Glomerular visceral epithelial cell (primary cell): ENCODE data around the gene DUSP18.
"Not testable (repeated sequence)": the region's sequence is repeated elsewhere in the genome, so short reads cannot be mapped to it uniquely, and the experiment has no call there.

Source experiments
- DNase-seq: peaks from one replicate; pipeline ENCODE4 v3.0.0-alpha.2; 2016; ENCODE audit errors: extremely low spot score

The DUSP18 gene

DNA sequence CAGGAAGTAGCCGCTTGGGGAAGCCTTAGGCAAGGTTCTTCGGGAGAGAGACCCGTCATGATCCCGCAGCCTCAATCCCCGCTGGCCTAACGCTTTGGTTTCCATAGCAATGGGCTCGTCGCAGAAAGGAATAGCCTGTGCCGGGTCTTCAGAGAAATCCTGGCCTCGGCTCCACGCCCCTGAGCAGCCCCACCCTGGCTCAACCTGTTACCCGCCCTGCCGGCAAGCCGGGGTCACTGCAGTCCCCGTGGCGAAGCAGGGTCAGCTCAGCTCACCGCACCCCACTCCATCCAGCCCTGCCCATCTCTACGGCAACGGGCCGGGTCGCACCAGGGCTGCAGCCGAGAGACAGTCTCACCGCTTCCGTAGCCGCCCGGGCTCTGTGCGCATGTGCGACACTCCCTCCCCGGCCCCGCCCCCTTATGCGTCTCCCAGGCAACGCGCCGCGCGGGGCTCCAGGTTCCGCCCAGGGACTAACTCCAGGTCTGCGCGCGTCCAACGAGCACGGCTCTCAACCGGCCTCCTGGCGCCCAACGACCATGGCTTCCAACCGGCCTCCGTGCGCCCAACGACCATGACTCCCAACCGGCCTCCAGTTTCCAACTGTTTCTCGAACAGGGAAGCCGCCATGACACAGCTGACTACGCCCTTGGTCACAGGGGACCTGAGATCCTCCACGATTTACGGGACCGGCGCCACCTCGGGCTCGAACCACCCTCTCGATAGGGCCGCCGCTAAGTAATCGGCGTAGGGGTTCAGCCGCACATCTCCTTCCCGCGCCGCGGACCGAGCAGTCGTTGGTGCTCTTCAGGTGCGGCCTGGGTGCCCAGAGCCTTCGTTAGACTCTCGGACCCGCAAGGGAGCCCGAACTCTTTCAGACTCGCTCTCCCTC is at the start of gene DUSP18:
Gene DUSP18, minus strand, starts transcription at position 382 of the 892 bp plus-strand sequence. CDS start 3,872 bp downstream, outside the sequence.
- DNase-seq = peak; percentile 92

DNA sequence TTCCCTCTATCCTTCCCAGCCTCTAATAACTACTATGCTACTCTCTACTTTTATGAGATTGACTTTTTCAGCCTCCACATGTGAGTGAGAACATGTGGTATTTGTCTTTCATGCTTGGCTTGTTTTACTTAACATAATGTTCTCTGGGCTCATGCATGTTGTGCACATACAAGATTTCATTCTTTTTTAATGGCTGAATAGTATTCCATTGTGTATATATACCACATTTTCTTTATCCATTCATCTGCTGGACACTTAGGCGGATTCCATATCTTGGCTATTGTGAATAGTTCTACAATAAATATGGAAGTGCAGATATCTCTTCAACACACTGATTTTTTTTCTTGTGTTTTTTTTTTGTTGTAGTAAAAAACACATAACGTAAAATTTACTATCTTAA is 46.4 kb upstream of the DUSP18 start:
- DNase-seq = no peak

- DNase-seq = no peak
Observed at GRCh38 chr22:30712094-30712493, 44.4 kb upstream of the DUSP18 start.

- DNase-seq = not testable (repeated sequence)
Observed at GRCh38 chr22:30709980-30710379, 42.3 kb upstream of the DUSP18 start.

GRCh38 chr22:30705710-30706651 is 38.3 kb upstream of the DUSP18 start:
- DNase-seq = no peak

DNA sequence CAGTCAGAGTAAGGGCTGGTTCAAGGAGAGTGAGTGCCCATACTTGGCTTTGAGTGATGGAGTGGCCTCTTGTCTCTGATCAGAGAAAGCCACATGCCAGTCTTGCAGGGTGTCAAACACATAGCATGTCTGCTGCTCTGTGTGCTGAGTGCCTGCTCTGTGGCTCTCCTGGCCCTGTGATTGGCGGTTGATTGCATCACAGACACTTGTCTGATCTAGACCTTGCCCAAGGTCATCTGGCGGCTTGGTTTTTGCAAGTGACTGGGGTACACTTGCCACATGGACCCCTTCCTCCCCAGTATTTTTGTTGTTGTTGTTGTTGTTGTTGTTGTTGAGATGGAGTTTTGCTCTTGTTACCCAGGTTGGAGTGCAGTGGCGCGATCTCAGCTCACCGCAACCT is 37.3 kb upstream of the DUSP18 start:
- DNase-seq = no peak

- DNase-seq = no peak
Observed at GRCh38 chr22:30702856-30703255, 35.2 kb upstream of the DUSP18 start.

- DNase-seq = no peak
Observed at GRCh38 chr22:30701872-30702271, 34.2 kb upstream of the DUSP18 start.

- DNase-seq = no peak
Observed at GRCh38 chr22:30697975-30698374, 30.3 kb upstream of the DUSP18 start.

DNA sequence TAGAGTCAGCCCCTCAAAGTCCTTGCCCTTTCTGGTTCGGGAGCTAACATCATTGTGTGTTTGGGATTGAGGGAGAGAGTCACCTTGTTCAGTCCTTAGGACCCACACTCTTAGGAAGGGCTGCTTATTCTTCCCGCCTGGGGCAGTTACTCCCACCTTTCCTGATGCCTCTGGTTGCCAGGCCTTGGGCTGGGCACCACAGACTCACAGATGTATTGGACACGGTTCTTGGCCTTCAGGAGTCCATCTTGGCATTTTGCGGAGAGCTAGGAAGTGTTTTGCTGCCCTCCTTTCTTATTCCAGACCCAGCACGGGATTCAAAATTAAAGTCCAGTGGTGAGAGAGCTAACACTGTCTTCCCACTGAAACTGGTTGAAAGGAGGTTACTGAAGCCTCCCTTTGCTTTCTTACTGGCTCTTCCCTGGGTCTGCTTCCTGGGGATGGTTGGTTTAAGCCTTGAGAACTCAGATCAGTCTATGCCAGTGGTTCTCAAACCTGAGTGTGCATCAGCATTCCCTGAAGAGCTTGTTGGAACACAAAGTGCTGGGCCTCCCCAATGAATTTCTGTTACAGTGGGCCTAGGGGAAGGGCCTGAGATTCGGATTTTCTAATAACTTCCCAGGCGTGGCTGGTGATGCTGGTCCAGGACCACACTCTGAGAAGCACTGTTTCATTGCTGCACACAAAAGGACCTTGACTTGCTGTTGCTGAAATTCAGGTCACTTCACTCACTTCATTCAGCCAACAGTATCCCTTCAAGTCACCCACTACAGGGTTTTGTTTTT is 28.4 kb upstream of the DUSP18 start:
- no peak for DNase-seq

DNA sequence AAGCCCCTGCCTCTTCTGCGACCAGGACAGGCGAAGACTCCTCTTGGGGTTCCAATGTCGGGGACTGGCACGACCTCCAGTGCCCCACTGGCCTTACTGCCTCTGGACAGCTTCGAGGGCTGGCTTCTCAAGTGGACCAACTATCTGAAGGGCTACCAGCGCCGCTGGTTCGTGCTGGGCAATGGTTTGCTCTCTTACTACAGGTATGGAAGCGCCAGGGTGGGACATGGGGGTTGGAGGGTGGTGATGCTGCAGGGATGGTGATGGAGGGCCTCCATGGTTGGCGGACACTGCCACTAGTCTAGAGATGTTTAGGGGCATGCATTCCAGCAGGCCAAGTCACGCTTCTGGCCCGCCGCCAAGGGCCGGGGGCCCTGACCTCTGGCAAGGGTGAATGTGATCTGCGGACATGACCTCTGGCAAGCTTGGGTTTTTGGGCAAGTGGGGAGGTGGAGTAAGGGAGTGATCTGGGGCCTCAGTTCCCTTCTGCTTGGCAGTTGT is 27.7 kb upstream of the DUSP18 start:
- DNase-seq = no peak

GRCh38 chr22:30694640-30695350 is 27.1 kb upstream of the DUSP18 start, which contains the start of gene OSBP2:
TSS of gene OSBP2 (plus strand) at chr22:30694874. CDS start at chr22:30694910, 36 bp downstream.
- peak; percentile 35 for DNase-seq

- peak; percentile 47 for DNase-seq
Observed at GRCh38 chr22:30694171-30694639, 26.5 kb upstream of the DUSP18 start.

GRCh38 chr22:30691204-30691603 is 23.5 kb upstream of the DUSP18 start:
- no peak for DNase-seq

DNA sequence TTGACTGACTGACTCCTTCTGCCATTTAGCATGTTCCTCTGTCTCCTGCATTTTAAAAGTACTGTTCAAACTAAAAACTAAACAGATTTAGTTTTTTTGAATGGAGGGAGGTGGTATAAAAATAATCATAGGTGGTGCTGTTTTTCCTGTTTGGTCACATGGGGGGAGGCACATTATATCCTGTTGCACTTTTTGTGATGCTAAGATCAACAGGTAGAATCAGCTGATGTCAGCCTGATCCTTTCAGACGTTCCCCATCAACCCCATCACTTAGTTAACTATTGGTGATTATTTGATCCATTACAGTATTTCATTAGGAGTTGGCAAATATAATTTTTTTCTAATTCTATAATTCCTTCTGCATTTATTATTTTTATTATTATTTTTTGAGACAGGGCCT is 21.9 kb upstream of the DUSP18 start:
- no peak for DNase-seq

- no peak for DNase-seq
Observed at GRCh38 chr22:30687358-30687757, 19.7 kb upstream of the DUSP18 start.

- DNase-seq = no peak
Observed at GRCh38 chr22:30685178-30685577, 17.5 kb upstream of the DUSP18 start.

DNA sequence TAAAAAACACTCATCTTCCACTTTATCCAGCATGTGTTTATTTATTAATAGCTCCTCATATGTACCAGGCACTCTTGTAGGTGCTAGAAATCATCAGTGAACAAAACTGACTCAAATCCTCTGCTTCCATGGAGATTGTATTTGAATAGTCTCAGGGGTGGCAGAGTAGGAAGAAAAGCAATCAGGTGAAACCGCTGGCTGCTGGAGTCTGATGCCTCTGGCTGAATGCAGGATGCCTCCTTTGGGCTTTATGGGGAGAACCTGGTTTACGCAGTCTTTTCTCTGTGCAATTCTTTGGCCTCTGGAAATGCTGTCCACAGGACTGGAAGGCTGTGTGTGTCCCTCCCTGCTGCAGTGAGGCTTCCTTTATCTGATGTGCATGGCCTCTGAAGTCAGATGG is 14.2 kb upstream of the DUSP18 start:
- no peak for DNase-seq

- DNase-seq = no peak
Observed at GRCh38 chr22:30680991-30681770, 13.5 kb upstream of the DUSP18 start.
